B cell (primary cell): ENCODE data around the gene HHLA2. TPM values are rescaled to one million over a fixed set of nuclear protein-coding genes. Genes with fewer than 3 reads are reported as not detected.

ENCODE experiments used
- ATAC-seq: fragments of 200-7000 bp; cut with Tn5 transposase; one replicate; pipeline ENCODE4 v1.10.0; 2021; ENCODE audit warnings: low read depth, mild to moderate bottlenecking, moderate number of reproducible peaks, moderate library complexity
- CTCF ChIA-PET: fragments of 350-600 bp; sonication (Branson Sonifier 250); formaldehyde crosslinking; loops from one replicate; lab custom pipeline; 2021; ENCODE audit warnings: antibody characterized with exemption, inconsistent platforms; lab: Charles Lee
- POLR2A ChIA-PET: fragments of 350-600 bp; sonication (Branson Sonifier 250); formaldehyde crosslinking; loops from one replicate; lab custom pipeline; 2021; ENCODE audit warnings: antibody characterized with exemption; lab: Charles Lee
- DNase-seq: peaks from one replicate; pipeline ENCODE4 v3.0.0; 2013
- H2AFZ ChIP-seq: 2 replicates; pipeline ENCODE4 v1.6.1; 2012; ENCODE audit warnings: mild to moderate bottlenecking, low read depth, low read length; ENCODE audit not compliant: insufficient read depth, poor library complexity, severe bottlenecking
- H3K27ac ChIP-seq, 2 donors: 1 replicate in 1 of 2; 2 replicates in 1 of 2; pipeline ENCODE4 v1.5.1; 2012 to 2013; ENCODE audit warnings: low read length in 2 of 2, mild to moderate bottlenecking in 2 of 2, moderate library complexity in 1 of 2
- H3K27me3 ChIP-seq, 4 experiments: fragments of 200-600 bp in 1 of 4; sonication (generic) in 1 of 4; replicated peaks in 1 of 4; 1 replicate in 2 of 4; 2 replicates in 2 of 4; pipeline versions ENCODE4 v1.6.1 to v1.7.0; 2013 to 2016; ENCODE audit warnings: low read length in 3 of 4, mild to moderate bottlenecking in 2 of 4, mixed read lengths in 1 of 4, moderate library complexity in 1 of 4; ENCODE audit not compliant: insufficient read depth in 4 of 4, control insufficient read depth in 3 of 4; ENCODE audit errors: control extremely low read depth in 1 of 4
- H3K36me3 ChIP-seq, 2 experiments: replicated peaks in 1 of 2; 1 replicate in 1 of 2; 2 replicates in 1 of 2; pipeline versions ENCODE4 v1.6.1 to v1.7.1; 2013; ENCODE audit warnings: low read length in 1 of 2; ENCODE audit not compliant: insufficient read depth in 2 of 2, control insufficient read depth in 1 of 2; ENCODE audit errors: control extremely low read depth in 1 of 2, extremely low read depth in 1 of 2
- H3K4me1 ChIP-seq, 2 donors: fragments of 200-600 bp in 1 of 2; sonication (generic) in 1 of 2; 1 replicate in 1 of 2; 2 replicates in 1 of 2; pipeline versions ENCODE4 v1.5.1 to v1.6.1; 2013 to 2017; ENCODE audit warnings: low read length in 2 of 2; ENCODE audit not compliant: control insufficient read depth in 2 of 2, insufficient read depth in 2 of 2
- H3K4me2 ChIP-seq: replicated peaks from 2 replicates; pipeline ENCODE3; 2012; ENCODE audit warnings: mild to moderate bottlenecking, low read depth, low read length; ENCODE audit not compliant: poor library complexity, severe bottlenecking
- H3K4me3 ChIP-seq, 5 experiments: fragments of 200-600 bp in 1 of 5; sonication (generic) in 1 of 5; 1 replicate in 3 of 5; 2 replicates in 2 of 5; pipeline versions ENCODE4 v1.5.1 to v1.7.0; 2011 to 2016; ENCODE audit warnings: low read length in 4 of 5, mild to moderate bottlenecking in 4 of 5, low read depth in 2 of 5, control low read depth in 1 of 5, moderate library complexity in 1 of 5; ENCODE audit not compliant: insufficient read depth in 1 of 5; ENCODE audit errors: control extremely low read depth in 1 of 5, extremely low read depth in 1 of 5
- H3K79me2 ChIP-seq: fragments of 200-600 bp; sonication (generic); one replicate; pipeline ENCODE4 v1.6.0; 2016; ENCODE audit warnings: low read length; ENCODE audit not compliant: control insufficient read depth, insufficient read depth
- H3K9ac ChIP-seq: fragments of 200-600 bp; sonication (generic); 2 replicates; pipeline ENCODE4 v1.6.1; 2017; ENCODE audit warnings: mild to moderate bottlenecking, low read length, moderate library complexity
- H3K9me3 ChIP-seq, 3 donors: one replicate each; pipeline versions ENCODE4 v1.6.1 to v1.7.1; 2013; ENCODE audit warnings: low read length in 2 of 3; ENCODE audit not compliant: control insufficient read depth in 2 of 3, insufficient read depth in 1 of 3; ENCODE audit errors: control extremely low read depth in 1 of 3
- H4K20me1 ChIP-seq: 2 replicates; pipeline ENCODE4 v1.6.0; 2012; ENCODE audit warnings: mild to moderate bottlenecking, low read length; ENCODE audit not compliant: insufficient read depth, control insufficient read depth, poor library complexity, severe bottlenecking
- H3K27ac Mint-ChIP-seq: one replicate; pipeline ENCODE4 v1.8.0; 2021; ENCODE audit warnings: mixed read lengths
- H3K27me3 Mint-ChIP-seq: one replicate; pipeline ENCODE4 v1.8.0; 2021; ENCODE audit warnings: mixed read lengths
- H3K4me1 Mint-ChIP-seq: one replicate; pipeline ENCODE4 v1.8.0; 2021; ENCODE audit warnings: mixed read lengths
- H3K4me3 Mint-ChIP-seq: one replicate; pipeline ENCODE4 v1.8.0; 2021; ENCODE audit warnings: mixed read lengths
- H3K9me3 Mint-ChIP-seq: one replicate; pipeline ENCODE4 v1.8.0; 2022; ENCODE audit warnings: mixed read lengths; ENCODE audit not compliant: insufficient read depth
- CTCF ChIP-seq: fragments of 200-600 bp; IDR thresholded peaks from one replicate; pipeline ENCODE4 v1.8.0; 2022; ENCODE audit warnings: antibody characterized with exemption, mild to moderate bottlenecking
- EZH2 ChIP-seq: IDR thresholded peaks from 2 replicates; pipeline ENCODE4 v1.6.1; 2012; ENCODE audit warnings: borderline replicate concordance, low read depth, mild to moderate bottlenecking, moderate library complexity, low read length; ENCODE audit not compliant: insufficient read depth, poor library complexity, severe bottlenecking
- WGBS: methylation state at CpG from one replicate; pipeline ENCODE4 v1.1.5; 2013; ENCODE audit warnings: missing lambda C conversion rate; ENCODE audit not compliant: insufficient coverage; 5-methylcytosine and 5-hydroxymethylcytosine counted together
- intact Hi-C: fragments of 100-400 bp; cut with micrococcal nuclease; formaldehyde crosslinking; loops from one replicate; pipeline ENCODE4 v1.10.0; 2022
- polyA plus RNA-seq: library from polyadenylated mRNA; depleted of rRNA; stranded (reverse); fragments of >200 nt; gene quantifications from 2 replicates; pipeline ENCODE4 v1.2.3, GENCODE V29; 2012
- total RNA-seq, 2 donors: library from RNA; stranded (reverse); fragments of 120-200 nt in 1 of 2; gene quantifications; 1 replicate in 1 of 2; 2 replicates in 1 of 2; pipeline versions ENCODE4 v1.2.3 to v1.2.4, GENCODE V29; 2013 to 2022

The HHLA2 gene
- total and polyA plus RNA-seq, 2 donors (not counting 1 experiment from before 2014, with no cell fraction given), result 0.84 TPM

- Histone ChIP-seq H3K4me3 (no peak overlapping the region), H4K20me1 (no peaks in the 10 kb centered on the region), H3K4me1 (peaks cover 17 to 19% of the 10 kb centered on the region in 2 donors), H3K9ac (no peak overlapping the region), H3K36me3 (no peaks in the 10 kb centered on the region), H3K27ac (no peak overlapping the region), H3K9me3 (no peaks in the 10 kb centered on the region), H3K27me3 (no peaks in the 10 kb centered on the region), H3K79me2 (no peaks in the 10 kb centered on the region), H2AFZ (no peak overlapping the region), H3K4me2 (no peak overlapping the region)
- intact Hi-C loops, result no loop called here
- Mint-ChIP-seq H3K4me3 (no peak overlapping the region), H3K9me3 (peaks cover 3% of the 10 kb centered on the region), H3K27me3 (no peaks in the 10 kb centered on the region), H3K4me1 (peaks cover 38% of the 10 kb centered on the region), H3K27ac (no peak overlapping the region)
- TF ChIP-seq CTCF (no peak), EZH2 (no peak)
- ATAC-seq, result no peak
- CTCF ChIA-PET, result interaction anchor here (0.8 kb wide), 1 partner anchor 289 kb away, joined by 3 read pairs; no protein-coding TSS in a partner anchor
- WGBS, result no CpG with 5 or more reads among the region's 7 CpGs
- DNase-seq, result no peak
- POLR2A ChIA-PET, result no interaction called here
These were observed 750 bp upstream of the HHLA2 start for GRCh38 chr3:108295421-108296175.

DNA sequence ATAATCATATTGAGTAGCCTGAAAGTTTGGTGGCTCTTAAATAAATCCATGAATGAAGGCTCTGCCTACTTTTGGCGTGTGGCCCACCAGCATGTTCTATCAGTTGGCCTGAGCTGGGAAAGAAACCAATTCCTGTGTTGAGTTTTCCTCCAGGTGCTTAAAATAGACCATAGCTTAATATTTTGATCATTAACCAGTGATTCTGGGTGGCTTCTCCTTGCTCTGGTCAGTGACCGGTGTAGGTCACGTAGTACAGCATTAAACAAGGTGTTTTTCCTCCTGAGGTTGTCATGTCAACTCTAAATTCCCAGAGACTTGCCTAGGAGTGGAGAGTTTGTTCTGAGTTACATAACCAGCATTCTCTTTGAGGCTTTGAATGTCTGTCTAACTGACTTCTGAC, 1.3 kb downstream of the HHLA2 start:
- no peaks in the 10 kb centered on the region for H4K20me1 ChIP-seq
- H3K4me2 ChIP-seq, result no peak overlapping the region
- Mint-ChIP-seq H3K27ac (no peak overlapping the region), H3K27me3 (no peaks in the 10 kb centered on the region), H3K9me3 (no peaks in the 10 kb centered on the region), H3K4me3 (no peak overlapping the region), H3K4me1 (peaks cover 29% of the 10 kb centered on the region)
- no peak overlapping the region for H2AFZ ChIP-seq
- no peaks in the 10 kb centered on the region for H3K79me2 ChIP-seq
- no peak overlapping the region for H3K27ac ChIP-seq
- no peaks in the 10 kb centered on the region for H3K36me3 ChIP-seq
- DNase-seq (no peak), ATAC-seq (no peak)
- intact Hi-C loops, result no loop called here
- TF ChIP-seq CTCF, result no peak
- TF ChIP-seq EZH2, result no peak
- H3K9me3 ChIP-seq, result no peaks in the 10 kb centered on the region
- WGBS, result no CpG with 5 or more reads among the region's 3 CpGs
- POLR2A ChIA-PET, result no interaction called here
- no peaks in the 10 kb centered on the region for H3K27me3 ChIP-seq
- CTCF ChIA-PET, result no interaction called here
- peaks cover 16 to 19% of the 10 kb centered on the region in 2 donors for H3K4me1 ChIP-seq
- no peak overlapping the region for H3K4me3 ChIP-seq
- H3K9ac ChIP-seq, result no peak overlapping the region
